AG04449 (cell line): Measurements from ENCODE around the gene ANKRD62.
A peak's percentile ranks its signal among the peaks of the same experiment; 100 is the strongest.
"Not testable (repeated sequence)": the region's sequence is repeated elsewhere in the genome, so short reads cannot be mapped to it uniquely, and the experiment has no call there.

Experiments
- CTCF ChIA-PET: fragments of 350-600 bp; formaldehyde crosslinking; extraction: SDS; loops from one replicate; lab custom pipeline; 2021; ENCODE audit warnings: antibody characterized with exemption; lab: Yijun Ruan, JAX
- POLR2A ChIA-PET: fragments of 400-600, 350-600 bp; formaldehyde crosslinking; extraction: SDS; loops from one replicate; lab custom pipeline; 2020; ENCODE audit warnings: antibody characterized with exemption, inconsistent platforms; lab: Yijun Ruan, JAX
- DNase-seq: peaks from one replicate; pipeline ENCODE4 v3.0.0-alpha.2; 2010; ENCODE audit warnings: low read depth, low spot score
- H3K4me3 ChIP-seq: 2 replicates; pipeline ENCODE4 v1.5.1; 2011; ENCODE audit warnings: low read depth, mild to moderate bottlenecking, control low read depth, low read length
- CTCF ChIP-seq: IDR thresholded peaks from one replicate; pipeline ENCODE4 v1.5.1; 2011; ENCODE audit warnings: mild to moderate bottlenecking, moderate library complexity, low read length, control low read depth, inconsistent platforms; ENCODE audit not compliant: insufficient read depth; ENCODE audit errors: missing control alignments

Gene ANKRD62

GRCh38 chr18:12068950-12069320, 24.7 kb upstream of the ANKRD62 start:
- DNase-seq = no peak
- H3K4me3 ChIP-seq = no peak overlapping the region
- ChIA-PET CTCF (no interaction called here), POLR2A (no interaction called here)
- TF ChIP-seq CTCF = no peak

GRCh38 chr18:12071066-12071465, 22.6 kb upstream of the ANKRD62 start:
- H3K4me3 ChIP-seq, CTCF ChIA-PET, DNase-seq, POLR2A ChIA-PET: not testable (repeated sequence)

- DNase-seq = no peak
- H3K4me3 ChIP-seq = no peak overlapping the region
- CTCF ChIA-PET = no interaction called here
- no peak for TF ChIP-seq CTCF
- POLR2A ChIA-PET = no interaction called here
Observed at GRCh38 chr18:12072996-12073395, 20.6 kb upstream of the ANKRD62 start.

- DNase-seq = no peak
- CTCF ChIA-PET = interaction anchor here (1.4 kb wide), 1 partner anchor 162 kb away, joined by 3 read pairs; no protein-coding TSS in a partner anchor
- no peak overlapping the region for H3K4me3 ChIP-seq
- POLR2A ChIA-PET = no interaction called here
- TF ChIP-seq CTCF = no peak
Observed at GRCh38 chr18:12074736-12075135, 18.9 kb upstream of the ANKRD62 start.

- CTCF ChIA-PET = no interaction called here
- H3K4me3 ChIP-seq = peak overlapping the region; percentile 29
- POLR2A ChIA-PET = interaction anchor here (0.6 kb wide), 1 partner anchor 227 kb away, joined by 3 read pairs; no protein-coding TSS in a partner anchor
- DNase-seq = no peak
- no peak for TF ChIP-seq CTCF
Observed at GRCh38 chr18:12076424-12077140, 17.1 kb upstream of the ANKRD62 start.

GRCh38 chr18:12077994-12078393, 15.6 kb upstream of the ANKRD62 start:
- CTCF ChIA-PET = not testable (repeated sequence)

GRCh38 chr18:12079491-12080237, 14.0 kb upstream of the ANKRD62 start:
- DNase-seq = peak; percentile 5
- no peak overlapping the region for H3K4me3 ChIP-seq
- ChIA-PET CTCF (interaction anchor here (0.6 kb wide), 1 partner anchor 527 kb away, joined by 3 read pairs; no protein-coding TSS in a partner anchor), POLR2A (no interaction called here)
- no peak for TF ChIP-seq CTCF

More at GRCh38 chr18:12077994-12078393, 15.6 kb upstream of the ANKRD62 start:
- POLR2A ChIA-PET, H3K4me3 ChIP-seq, DNase-seq: not testable (repeated sequence)
